ENCODE results near the gene TTLL11. TPM values are rescaled to one million over a fixed set of nuclear protein-coding genes. Genes with fewer than 3 reads are reported as not detected.

The TTLL11 gene
- total and polyA plus RNA-seq, 2 of the 8 experiments (the other 6 are each of a cell fraction or from before 2014, with no cell fraction given): 0.56 to 0.80 TPM

GRCh38 chr9:121958530-121958929 is 134.6 kb downstream of the TTLL11 start:
- Histone ChIP-seq H3K18ac (ENCODE audit: extremely low read depth, low read length) (no peak overlapping the region), H2AFZ (ENCODE audit: low read length) (no peak overlapping the region), H4K20me1 (replicated peaks in 1 of 2; ENCODE audit: control insufficient read depth in 1 of 2, insufficient read depth in 2 of 2, low read length in 2 of 2) (no peaks in the 10 kb centered on the region), H2BK15ac (ENCODE audit: low read length) (no peak overlapping the region), H3K4me2 (ENCODE audit: insufficient read depth in 1 of 2, low read depth in 2 of 2, low read length in 2 of 2) (no peak overlapping the region), H3K27me3 (replicated peaks in 1 of 4; ENCODE audit: control insufficient read depth in 3 of 4, extremely low read depth in 1 of 4, insufficient read depth in 3 of 4, low read length in 3 of 4) (no peaks in the 10 kb centered on the region), H2BK5ac (ENCODE audit: low read depth, low read length) (no peak overlapping the region), H2AK5ac (ENCODE audit: low read depth, low read length) (no peak overlapping the region), H3K23ac (ENCODE audit: insufficient read length) (no peak overlapping the region), H3K79me2 (ENCODE audit: control insufficient read depth in 1 of 2, insufficient read depth in 2 of 2, low read length in 2 of 2) (no peaks in the 10 kb centered on the region), H4K8ac (ENCODE audit: extremely low read depth, insufficient read depth, low read length) (no peak overlapping the region), H3K56ac (replicated peaks; ENCODE audit: insufficient read length, low read depth, low read length) (no peak overlapping the region), H3K4ac (replicated peaks; ENCODE audit: insufficient read length, low read depth, low read length) (no peak overlapping the region), H4K5ac (ENCODE audit: insufficient read length, low read depth, low read length) (no peak overlapping the region), H3K23me2 (ENCODE audit: low read depth, low read length) (no peaks in the 10 kb centered on the region; the same call in 1 of the 2 replicates), H4K91ac (replicated peaks; ENCODE audit: insufficient read length, low read length) (no peak overlapping the region), H3K14ac (ENCODE audit: insufficient read length) (no peak overlapping the region), H2BK120ac (replicated peaks; ENCODE audit: low read depth, low read length) (no peak overlapping the region), H3K27ac (ENCODE audit: low read depth, low read length) (no peak overlapping the region), H3K9ac (replicated peaks in 1 of 4; ENCODE audit: extremely low read depth in 1 of 4, low read depth in 3 of 4, low read length in 3 of 4) (no peak overlapping the region), H2BK12ac (ENCODE audit: low read depth, low read length) (no peak overlapping the region), H3K4me3 (ENCODE audit: extremely low read depth in 1 of 4, insufficient read depth in 2 of 4, low read depth in 3 of 4, low read length in 4 of 4) (no peak overlapping the region), H2BK20ac (ENCODE audit: low read length) (no peak overlapping the region), H3K9me3 (ENCODE audit: insufficient read depth in 2 of 2, low read depth in 1 of 2, low read length in 1 of 2) (no peaks in the 10 kb centered on the region), H3K79me1 (ENCODE audit: low read depth, low read length) (no peaks in the 10 kb centered on the region), H3K36me3 (ENCODE audit: control insufficient read depth in 2 of 4, insufficient read depth in 4 of 4, low read length in 3 of 4) (no peaks in the 10 kb centered on the region), H3K4me1 (replicated peaks in 1 of 4; ENCODE audit: control insufficient read depth in 3 of 4, insufficient read depth in 4 of 4, low read length in 3 of 4) (no peaks in the 10 kb centered on the region)
- 88% methylated on average over 4 of the region's 4 CpGs; no CpG with 5 or more reads in 1 of the 2 experiments for WGBS, 2 experiments (ENCODE audit: extremely low coverage in 1 of 2, insufficient coverage in 1 of 2, insufficient read length in 1 of 2, insufficient replicate concordance in 2 of 2, low coverage in 1 of 2, low lambda C conversion rate in 2 of 2, missing lambda C conversion rate in 1 of 2)
- FAIRE-seq (no peak), DNase-seq (ENCODE audit: low read depth in 1 of 2, low spot score in 2 of 2) (no peak)
- ChIA-PET POLR2A (ENCODE audit: partially characterized antibody) (no interaction called here), CTCF (ENCODE audit: partially characterized antibody) (no interaction called here)
- TF ChIP-seq CREB1 (IDR thresholded peaks at IDR 0.05): no peak
- TF ChIP-seq CBX8 (IDR thresholded peaks at IDR 0.05; ENCODE audit: borderline replicate concordance, low read depth, low read length): no peak
- TF ChIP-seq FOSL1 (IDR thresholded peaks at IDR 0.05; ENCODE audit: insufficient read depth, low read depth, low read length): no peak
- no peak for TF ChIP-seq SIN3A (conservative IDR thresholded peaks at IDR 0.05 in 1 of 2, IDR thresholded peaks at IDR 0.05 in 1 of 2; ENCODE audit: low read depth in 1 of 2, low read length in 2 of 2)
- no peak for TF ChIP-seq PHF8 (conservative IDR thresholded peaks at IDR 0.05; ENCODE audit: low read depth, low read length)
- no peak for TF ChIP-seq HDAC6 (IDR thresholded peaks at IDR 0.05; ENCODE audit: low read depth, low read length)
- no peak for TF ChIP-seq POLR2A (IDR thresholded peaks at IDR 0.05; ENCODE audit: control extremely low read depth in 1 of 2, low read depth in 2 of 2, low read length in 2 of 2)
- no peak for TF ChIP-seq JUN (IDR thresholded peaks at IDR 0.05; ENCODE audit: low read depth, low read length)
- no peak for TF ChIP-seq KDM4A (IDR thresholded peaks at IDR 0.05; ENCODE audit: low read depth, low read length, severe bottlenecking)
- TF ChIP-seq SIX5 (IDR thresholded peaks at IDR 0.05; ENCODE audit: low read depth, low read length): no peak
- TF ChIP-seq NANOG (IDR thresholded peaks at IDR 0.05; ENCODE audit: insufficient read depth, low read depth, low read length, poor library complexity, severe bottlenecking): no peak
- no peak for TF ChIP-seq GABPA (IDR thresholded peaks at IDR 0.05; ENCODE audit: borderline replicate concordance, insufficient read depth, low read length)
- no peak for TF ChIP-seq SUZ12 (IDR thresholded peaks at IDR 0.05; ENCODE audit: low read length)
- TF ChIP-seq EGR1 (IDR thresholded peaks at IDR 0.05; ENCODE audit: borderline replicate concordance, low read depth, low read length): no peak
- TF ChIP-seq MAX (IDR thresholded peaks at IDR 0.05): no peak

Measured in H1 (cell line).